ENCODE data around the gene ATP1B4. TPM values are rescaled to one million over a fixed set of nuclear protein-coding genes. Genes with fewer than 3 reads are reported as not detected.

The ATP1B4 gene
- polyA plus RNA-seq, 1 of the 3 experiments (the other 2 are of a cell fraction), result not detected

GRCh38 chrX:120331116-120331515, 30.8 kb upstream of the ATP1B4 start:
- Histone ChIP-seq H3K27ac (ENCODE audit: low read depth in 2 of 2, low read length in 1 of 2) (no peak overlapping the region), H4K20me1 (ENCODE audit: insufficient read depth) (no peaks in the 10 kb centered on the region), H3K4me2 (no peak overlapping the region), H3K4me3 (ENCODE audit: low read depth in 2 of 2, low read length in 1 of 2) (no peak overlapping the region), H3K36me3 (replicated peaks in 1 of 2; ENCODE audit: control insufficient read depth in 1 of 2, insufficient read depth in 2 of 2, low read length in 1 of 2) (no peaks in the 10 kb centered on the region), H3K27me3 (ENCODE audit: insufficient read depth) (no peaks in the 10 kb centered on the region; the same call in 1 of the 2 replicates), H3K9ac (no peak overlapping the region), H3F3A (replicated peaks; ENCODE audit: insufficient read depth) (no peaks in the 10 kb centered on the region), H3K9me2 (no peaks in the 10 kb centered on the region), H2AFZ (ENCODE audit: low read depth) (no peak overlapping the region), H3K79me2 (ENCODE audit: insufficient read depth) (no peaks in the 10 kb centered on the region), H3K9me3 (no peaks in the 10 kb centered on the region), H3K4me1 (ENCODE audit: control insufficient read depth in 1 of 2, insufficient read depth in 2 of 2, low read depth in 1 of 2, low read length in 1 of 2) (no peaks in the 10 kb centered on the region)
- WGBS (ENCODE audit: low lambda C conversion rate), result 15% methylated on average over 2 of the region's 2 CpGs
- no peak for TF ChIP-seq USF1 (IDR thresholded peaks at IDR 0.05; ENCODE audit: borderline replicate concordance, low read depth)
- no peak for TF ChIP-seq USF2 (IDR thresholded peaks at IDR 0.05; ENCODE audit: borderline replicate concordance, low read depth, low read length)
- TF ChIP-seq EZH2phosphoT487 (IDR thresholded peaks at IDR 0.05; ENCODE audit: borderline replicate concordance, low read depth), result no peak
- no peak for TF ChIP-seq RAD21 (IDR thresholded peaks at IDR 0.05; ENCODE audit: low read length)
- no peak for TF ChIP-seq ZBTB33 (IDR thresholded peaks at IDR 0.05; ENCODE audit: borderline replicate concordance, low read depth)
- no peak for TF ChIP-seq TAF1 (IDR thresholded peaks at IDR 0.05; ENCODE audit: borderline replicate concordance, low read depth, low read length)
- no peak for TF ChIP-seq GABPA (IDR thresholded peaks at IDR 0.05; ENCODE audit: low read depth)
- no peak for DNase-seq
- ChIA-PET POLR2A (no interaction called here), CTCF (no interaction called here)

GRCh38 chrX:120332394-120332793, 29.5 kb upstream of the ATP1B4 start:
- 18% methylated on average over 1 of the region's 1 CpG for WGBS (ENCODE audit: low lambda C conversion rate)
- no peak overlapping the region for H3K4me2 ChIP-seq
- no peak overlapping the region for H3K9ac ChIP-seq
- peaks cover 7% of the 10 kb centered on the region; the same call in 1 of the 2 replicates for H3K9me3 ChIP-seq
- no peak overlapping the region for H2AFZ ChIP-seq (ENCODE audit: low read depth)
- no peak overlapping the region for H3K4me3 ChIP-seq (ENCODE audit: low read depth in 2 of 2, low read length in 1 of 2)
- H3K9me2 ChIP-seq, result no peaks in the 10 kb centered on the region
- H3F3A ChIP-seq (replicated peaks; ENCODE audit: insufficient read depth), result no peaks in the 10 kb centered on the region
- no peaks in the 10 kb centered on the region for H3K4me1 ChIP-seq (ENCODE audit: control insufficient read depth in 1 of 2, insufficient read depth in 2 of 2, low read depth in 1 of 2, low read length in 1 of 2)
- H3K27me3 ChIP-seq (ENCODE audit: insufficient read depth), result no peaks in the 10 kb centered on the region; the same call in 1 of the 2 replicates
- H4K20me1 ChIP-seq (ENCODE audit: insufficient read depth), result no peaks in the 10 kb centered on the region
- CTCF ChIA-PET, result interaction anchor here (1.1 kb wide), 1 partner anchor 18 kb away, joined by 3 read pairs; no protein-coding TSS in a partner anchor
- no peaks in the 10 kb centered on the region for H3K79me2 ChIP-seq (ENCODE audit: insufficient read depth)
- DNase-seq, result no peak
- no peak overlapping the region for H3K27ac ChIP-seq (ENCODE audit: low read depth in 2 of 2, low read length in 1 of 2)
- no peak for TF ChIP-seq CTCF (IDR thresholded peaks at IDR 0.05)
- POLR2A ChIA-PET, result no interaction called here
- no peaks in the 10 kb centered on the region for H3K36me3 ChIP-seq (replicated peaks in 1 of 2; ENCODE audit: control insufficient read depth in 1 of 2, insufficient read depth in 2 of 2, low read length in 1 of 2)
